ENCODE results near the gene ARHGDIB.

The ARHGDIB gene

DNA sequence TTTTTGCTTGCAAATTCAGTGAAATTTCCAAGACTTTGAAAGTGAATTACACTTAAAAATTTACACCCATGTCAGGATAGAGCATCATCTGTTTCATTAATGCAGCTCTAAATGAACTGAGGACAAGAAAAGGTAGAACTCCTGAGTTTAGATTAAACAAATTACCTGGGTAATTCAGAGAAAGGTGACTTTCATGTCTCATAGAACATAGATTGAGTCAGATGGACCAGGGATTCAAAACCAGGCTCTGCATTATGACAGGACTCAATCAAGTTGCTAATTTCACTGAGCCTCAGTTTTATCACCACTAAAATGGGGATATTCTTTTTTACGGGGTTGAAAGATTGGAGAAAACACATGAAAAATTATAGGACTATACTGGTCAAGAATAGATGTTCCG lies 4.5 kb downstream of the ARHGDIB start:
- no peak for DNase-seq

GRCh38 chr12:14956024-14956891 lies 5.1 kb downstream of the ARHGDIB start:
- no peak for DNase-seq

- DNase-seq, result no peak
These were observed 7.1 kb downstream of the ARHGDIB start for GRCh38 chr12:14954269-14954668.

DNA sequence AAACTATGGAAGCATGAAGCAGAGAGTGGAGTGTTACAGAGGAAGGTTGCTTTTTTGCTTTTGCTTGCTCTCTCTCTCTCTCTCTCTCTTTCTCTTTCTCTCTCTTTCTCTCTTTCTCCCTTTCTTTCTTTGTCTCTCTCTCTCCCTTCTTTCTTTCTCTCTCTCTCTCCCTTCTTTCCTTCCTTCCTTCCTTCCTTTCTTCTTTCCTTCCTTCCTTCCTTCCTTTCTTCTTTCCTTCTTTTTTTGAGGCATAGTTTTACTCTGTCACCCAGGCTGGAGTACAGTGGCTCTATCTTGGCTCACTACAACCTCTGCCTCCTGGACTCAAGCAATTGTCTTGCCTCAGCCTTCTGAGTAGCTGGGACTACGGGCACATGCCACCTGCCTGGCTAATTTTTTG lies 7.6 kb downstream of the ARHGDIB start:
- DNase-seq, result no peak

DNA sequence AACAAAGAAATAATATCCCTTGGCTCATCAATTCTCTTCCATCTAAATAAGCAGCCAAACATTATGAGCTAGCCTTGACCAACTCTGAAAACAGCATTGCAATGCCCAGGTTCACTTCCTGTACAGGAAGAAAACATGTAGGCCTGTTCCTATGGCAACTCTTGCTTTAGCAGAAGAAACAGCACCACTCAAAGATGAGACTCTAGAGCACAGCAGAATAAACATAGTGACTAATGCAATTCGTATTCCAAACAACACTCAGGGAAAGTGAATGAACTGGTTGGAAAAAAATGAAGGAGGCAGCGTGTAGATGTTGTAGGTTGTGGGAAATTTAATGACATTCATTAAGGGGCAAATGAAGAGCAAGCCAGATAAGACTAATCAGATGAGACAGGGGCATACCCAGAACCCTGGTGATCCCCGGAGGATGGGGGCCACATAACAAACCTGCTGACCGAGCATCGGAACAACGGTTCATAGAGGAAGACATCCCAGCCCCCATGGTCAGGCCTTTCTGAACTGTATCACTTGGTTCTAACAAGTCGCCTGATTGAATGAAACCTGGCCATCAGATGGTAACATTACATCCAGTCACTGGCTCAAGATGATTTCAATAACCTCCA lies 9.0 kb downstream of the ARHGDIB start:
- no peak for DNase-seq

GRCh38 chr12:14951851-14952250 lies 9.6 kb downstream of the ARHGDIB start:
- no peak for DNase-seq

DNA sequence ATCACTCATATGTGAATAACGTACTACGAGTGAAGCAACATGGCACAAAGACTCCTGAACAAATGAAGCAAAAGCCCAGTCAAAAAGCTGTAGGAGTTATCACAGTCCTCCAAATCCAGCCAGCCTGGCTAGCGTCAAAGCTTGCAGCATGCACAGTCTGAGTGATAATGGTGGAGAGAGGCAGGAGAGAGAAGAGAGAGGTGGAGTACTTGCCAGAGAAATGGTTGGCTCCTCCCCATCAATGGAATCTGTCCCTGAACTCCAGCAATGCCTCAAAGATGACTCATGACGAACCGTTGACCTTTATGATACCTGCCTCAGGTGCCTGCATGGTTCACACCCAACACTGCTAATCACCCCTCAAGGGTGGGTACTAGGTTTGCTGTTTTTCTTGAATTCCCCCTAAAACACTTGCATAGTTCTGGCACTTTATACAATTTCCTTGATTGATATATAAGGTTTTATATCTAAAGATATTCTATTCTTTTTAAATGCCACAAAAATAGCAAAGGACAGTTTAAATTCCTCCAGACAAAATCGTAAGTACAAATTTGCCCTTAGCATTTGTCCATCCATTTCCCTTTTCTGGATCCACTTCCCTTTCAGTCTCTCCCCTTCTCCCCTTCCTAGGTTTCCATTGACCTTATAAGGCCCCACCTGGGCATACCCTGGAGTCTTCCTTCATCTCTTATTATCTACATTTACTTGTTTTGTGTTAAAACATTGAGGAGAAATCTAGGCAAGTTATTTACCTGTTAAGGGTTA lies 10.2 kb downstream of the ARHGDIB start:
- no peak for DNase-seq

GRCh38 chr12:14950421-14950820 lies 11.0 kb downstream of the ARHGDIB start:
- DNase-seq, result no peak

DNA sequence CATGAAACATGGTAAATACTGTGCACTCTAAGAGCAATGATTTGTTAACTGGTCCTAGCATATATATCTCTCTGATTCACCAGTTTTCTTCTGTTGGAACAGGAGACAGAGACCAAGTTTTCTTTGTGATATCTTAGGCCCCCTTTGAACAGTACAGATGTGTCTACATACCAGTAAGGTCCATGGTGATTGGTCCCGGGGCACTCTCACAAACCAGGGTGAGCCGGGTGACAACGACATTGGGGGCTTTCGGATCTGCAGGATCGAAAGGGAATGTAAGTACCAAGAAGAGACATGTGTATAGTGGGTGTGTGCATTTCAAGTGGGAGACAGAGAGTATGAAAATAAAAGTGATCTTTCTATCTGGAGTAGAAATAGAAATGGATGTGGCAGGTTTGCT lies 11.8 kb downstream of the ARHGDIB start:
- DNase-seq, result no peak

DNA sequence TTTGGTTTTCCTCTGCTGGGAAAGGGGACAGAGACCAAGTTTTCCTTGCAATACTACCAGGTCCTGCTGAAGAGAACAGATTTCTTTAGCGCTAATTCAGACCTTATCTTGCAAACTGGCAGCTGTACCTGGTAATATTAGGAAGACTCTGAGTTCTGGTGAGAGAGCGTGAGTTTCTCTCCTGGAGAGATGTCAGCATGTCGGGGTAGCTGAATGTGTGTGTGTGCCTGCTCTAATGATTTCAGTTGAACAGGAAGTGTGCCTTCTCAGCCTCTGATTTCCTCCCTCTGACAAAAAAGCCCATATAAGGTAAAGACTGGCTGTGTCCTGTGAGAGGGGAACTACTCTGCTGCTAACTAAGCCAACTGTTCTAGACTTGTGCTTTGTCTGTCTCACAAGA lies 12.7 kb downstream of the ARHGDIB start:
- peak; percentile 57 for DNase-seq

DNA sequence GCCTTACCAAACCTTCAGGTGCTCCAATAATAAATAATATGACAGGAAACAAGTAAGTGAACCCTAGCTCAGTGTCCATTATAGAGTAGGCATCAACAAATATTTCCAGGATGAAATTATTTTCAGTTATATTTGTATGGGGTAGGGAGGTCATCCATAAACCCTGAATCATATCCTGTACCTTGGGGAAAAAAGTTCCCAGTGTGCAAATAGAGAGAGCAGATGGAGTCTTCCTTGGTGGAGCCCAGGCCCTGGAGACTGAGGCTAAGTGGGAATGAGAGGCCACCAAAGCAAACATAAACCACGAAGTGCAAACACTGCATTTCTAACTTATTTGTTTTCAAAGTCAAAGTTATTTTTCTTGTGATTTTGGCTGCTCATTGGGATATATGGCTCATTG lies 14.5 kb downstream of the ARHGDIB start:
- DNase-seq, result no peak

DNA sequence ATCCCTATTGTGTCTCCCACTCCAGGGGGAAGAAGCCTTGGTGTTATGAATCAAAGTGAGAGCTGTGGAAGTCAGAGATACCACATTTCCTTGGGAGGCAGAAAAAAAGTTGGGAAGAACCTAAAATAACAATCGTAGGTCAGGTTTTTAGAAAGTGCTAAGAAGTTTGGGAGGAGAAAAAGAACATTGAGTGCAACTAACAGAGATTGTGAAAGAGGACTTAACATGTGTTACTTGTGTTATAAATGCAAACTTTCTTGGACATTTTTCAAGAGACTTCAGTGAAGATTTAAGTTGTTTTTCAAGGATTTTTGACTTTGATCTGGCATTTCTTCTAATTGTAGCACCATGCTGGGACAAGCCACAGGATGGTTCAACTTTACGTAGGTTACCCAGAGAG lies 15.2 kb downstream of the ARHGDIB start:
- DNase-seq, result no peak

DNA sequence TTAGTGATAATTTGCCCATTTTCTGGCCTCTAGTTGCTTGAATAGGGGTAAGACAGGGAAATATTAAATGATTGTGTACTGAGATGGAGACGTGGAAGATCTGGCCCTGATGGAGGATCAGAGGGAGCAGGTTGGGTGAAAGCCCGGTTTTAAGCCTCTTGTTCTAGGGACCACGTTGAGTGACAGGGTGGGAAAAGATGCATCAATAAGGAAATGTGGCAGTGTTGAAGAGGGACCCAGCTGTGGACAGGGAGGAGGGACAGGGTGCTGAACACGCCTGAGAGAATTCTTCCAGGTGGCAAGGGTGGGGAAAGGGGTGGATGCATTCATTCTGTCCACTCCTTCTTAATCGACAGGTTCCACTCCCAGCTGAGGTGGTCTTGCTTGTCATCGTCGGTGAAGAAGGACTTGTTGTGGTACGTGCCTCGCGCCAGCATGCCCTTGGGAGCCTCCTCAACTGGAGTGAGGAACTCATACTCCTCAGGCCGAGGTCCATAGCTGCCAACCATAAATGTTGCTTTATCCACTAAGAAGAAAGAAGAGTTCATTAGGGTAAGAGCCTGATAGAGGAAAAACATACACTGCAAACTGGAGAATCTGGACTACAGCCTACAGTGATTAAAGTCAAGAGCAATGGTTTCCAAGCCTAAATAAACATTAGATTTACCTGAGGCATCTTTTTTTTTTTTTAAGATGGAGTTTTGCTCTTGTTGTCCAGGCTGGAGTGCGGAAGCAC lies 19.0 kb downstream of the ARHGDIB start:
- DNase-seq, result no peak

- no peak for DNase-seq
These were observed 20.0 kb downstream of the ARHGDIB start for GRCh38 chr12:14941369-14941768.

DNA sequence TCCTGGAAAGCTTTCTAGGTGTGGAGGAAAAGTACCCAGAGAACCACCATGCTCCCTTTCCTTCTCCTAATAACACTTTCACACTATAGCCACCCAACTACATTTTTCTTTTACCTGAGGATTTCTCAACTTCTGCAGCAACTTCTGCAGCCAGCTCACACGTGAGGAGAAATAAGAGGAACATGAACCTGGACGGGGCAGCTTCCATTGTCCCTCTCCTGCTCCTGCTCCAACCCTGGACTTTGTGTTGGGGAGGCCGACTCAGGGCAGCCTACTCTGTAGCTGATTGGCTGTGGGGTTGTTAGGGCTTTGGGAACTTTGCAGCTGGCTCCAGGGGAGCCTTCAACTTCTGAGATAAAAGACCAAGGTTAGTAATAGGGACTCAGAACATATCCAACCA lies 23.1 kb downstream of the ARHGDIB start, which contains the start of gene ERP27:
ERP27 (minus strand) TSS at position 237 of the 400 bp plus-strand sequence; CDS start at position 208, 29 bp downstream.
- no peak for DNase-seq

- DNase-seq, result no peak
These were observed 23.7 kb downstream of the ARHGDIB start for GRCh38 chr12:14937689-14938088.

DNA sequence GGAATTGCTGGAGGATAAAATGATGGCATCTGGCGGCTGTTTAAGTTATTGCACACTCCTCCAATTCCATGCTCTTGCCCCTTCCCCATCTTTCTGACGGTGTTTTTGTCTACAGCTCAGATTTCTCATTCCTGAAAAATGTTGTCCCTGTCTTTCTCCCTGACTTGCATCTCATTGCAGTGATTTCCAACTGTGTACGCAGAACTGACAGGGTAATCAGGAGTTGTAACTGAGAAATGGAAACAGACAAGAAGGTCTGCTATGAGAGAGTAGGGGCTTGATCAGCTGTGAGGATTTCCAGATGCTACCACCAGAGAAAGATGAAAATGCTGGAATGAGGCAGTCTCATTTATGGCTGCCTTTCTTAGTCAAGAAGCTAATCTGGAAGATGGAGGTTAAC lies 24.4 kb downstream of the ARHGDIB start:
- DNase-seq, result no peak

GRCh38 chr12:14936224-14936861 lies 25.1 kb downstream of the ARHGDIB start:
- no peak for DNase-seq

- DNase-seq, result peak; percentile 31
These were observed 26.4 kb downstream of the ARHGDIB start for GRCh38 chr12:14935031-14935430.

GRCh38 chr12:14934511-14934910 lies 26.9 kb downstream of the ARHGDIB start:
- no peak for DNase-seq

DNA sequence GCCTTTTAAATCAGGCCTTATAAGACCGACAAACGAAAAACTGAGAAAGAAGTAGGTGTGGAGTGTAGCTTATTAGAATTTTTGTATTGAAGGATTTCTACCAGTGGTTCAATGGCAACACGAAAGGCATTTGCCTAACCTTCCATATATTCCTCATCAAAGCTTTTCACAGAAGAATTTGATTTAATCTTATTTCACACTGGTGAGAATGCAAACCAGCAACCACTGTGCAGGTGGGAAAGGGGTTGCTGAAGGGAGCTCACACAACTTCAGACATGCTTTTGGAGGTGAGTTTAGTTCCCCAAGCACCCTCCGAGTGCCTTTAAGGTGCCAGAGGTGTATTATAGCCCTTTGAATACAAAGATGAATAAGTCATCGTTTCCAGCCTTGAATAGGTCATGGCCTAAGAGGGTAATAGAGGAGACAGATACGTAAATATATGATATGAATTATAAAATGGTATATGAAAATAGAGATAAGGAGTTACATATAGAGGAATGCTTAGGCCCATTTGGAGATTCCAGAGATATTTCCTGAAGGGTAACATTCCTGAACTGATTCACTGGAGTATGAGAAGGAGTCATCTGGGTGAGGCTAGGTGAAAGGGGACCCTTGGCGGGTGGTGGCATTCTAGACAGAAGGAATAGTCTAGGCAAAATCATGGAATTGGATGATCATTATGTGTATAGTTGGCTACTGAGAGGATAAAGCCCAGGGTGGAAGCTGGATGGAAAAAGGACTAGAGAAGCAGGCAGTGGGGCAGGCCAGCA lies 29.4 kb downstream of the ARHGDIB start:
- DNase-seq, result no peak
